ENCODE data around the gene CCL13.

CCL13 gene

DNA sequence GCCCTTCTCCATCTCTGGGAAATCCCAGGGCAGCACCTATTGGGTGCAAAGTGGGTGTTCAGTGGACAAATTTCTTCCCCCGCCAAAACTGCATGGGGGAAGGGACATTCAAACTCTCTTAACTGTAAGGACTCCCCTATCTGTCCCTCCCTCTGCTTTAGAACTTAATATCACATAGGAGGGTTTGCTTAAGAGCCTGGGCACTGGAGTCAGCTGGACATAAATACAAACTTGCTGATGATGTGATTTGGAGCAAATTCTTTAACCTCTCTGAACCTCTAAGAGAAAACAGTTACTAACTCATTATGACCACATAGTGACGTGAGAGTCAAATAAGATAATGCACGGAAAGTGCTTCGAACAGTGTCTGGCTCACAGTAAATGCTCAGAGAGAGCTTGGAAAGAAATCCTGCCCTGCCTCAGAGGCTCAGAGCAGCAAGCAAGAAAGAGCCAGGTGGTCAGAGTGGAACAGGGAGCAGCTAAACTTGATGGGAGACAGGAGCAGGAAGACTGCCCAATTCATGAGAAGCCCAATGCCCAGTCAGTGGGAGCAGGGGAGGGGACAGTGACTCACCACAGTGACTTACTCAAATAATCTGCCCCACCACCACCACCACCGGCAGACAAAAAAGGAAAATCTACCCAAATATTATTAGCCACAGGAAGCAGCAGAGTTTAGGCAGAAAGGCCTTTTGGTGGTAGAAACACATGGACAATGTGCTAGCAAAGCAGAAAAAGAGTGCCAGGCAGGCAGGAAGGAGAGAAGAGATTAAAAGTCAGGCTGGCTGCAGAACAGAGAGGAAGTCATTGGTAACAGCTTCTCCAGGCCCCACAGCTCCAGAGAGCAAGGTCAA, 30.6 kb downstream of the CCL13 start:
- H3K27ac Mint-ChIP-seq = no peak overlapping the region

GRCh38 chr17:34387566-34387965, 31.3 kb downstream of the CCL13 start:
- no peaks in the 10 kb centered on the region for H3K36me3 Mint-ChIP-seq (ENCODE audit: low read depth)
- TF ChIP-seq CTCF (IDR thresholded peaks at IDR 0.05) = no peak
- no peak overlapping the region for H3K4me3 Mint-ChIP-seq
- peaks cover 10% of the 10 kb centered on the region for H3K4me1 Mint-ChIP-seq
- DNase-seq = no peak
- no peaks in the 10 kb centered on the region for H3K9me3 Mint-ChIP-seq
- no peak overlapping the region for H3K27ac Mint-ChIP-seq
- peaks cover 15% of the 10 kb centered on the region for H3K27me3 Mint-ChIP-seq (ENCODE audit: low read depth, poor library complexity)

More for the DNA sequence above, 30.6 kb downstream of the CCL13 start:
- H3K4me1 Mint-ChIP-seq = peaks cover 10% of the 10 kb centered on the region
- DNase-seq = no peak
- H3K9me3 Mint-ChIP-seq = no peaks in the 10 kb centered on the region
- no peak for TF ChIP-seq CTCF (IDR thresholded peaks at IDR 0.05)
- H3K27me3 Mint-ChIP-seq (ENCODE audit: low read depth, poor library complexity) = peaks cover 18% of the 10 kb centered on the region
- no peak overlapping the region for H3K4me3 Mint-ChIP-seq
- no peaks in the 10 kb centered on the region for H3K36me3 Mint-ChIP-seq (ENCODE audit: low read depth)

- Mint-ChIP-seq H3K36me3 (ENCODE audit: low read depth) (no peaks in the 10 kb centered on the region), H3K4me1 (peaks cover 7% of the 10 kb centered on the region), H3K9me3 (no peaks in the 10 kb centered on the region), H3K27ac (no peak overlapping the region), H3K27me3 (ENCODE audit: low read depth, poor library complexity) (peaks cover 14% of the 10 kb centered on the region), H3K4me3 (no peak overlapping the region)
- no peak for DNase-seq
- TF ChIP-seq CTCF (IDR thresholded peaks at IDR 0.05) = no peak
These were observed 33.0 kb downstream of the CCL13 start for GRCh38 chr17:34389126-34389750.

- TF ChIP-seq CTCF (IDR thresholded peaks at IDR 0.05) = no peak
- Mint-ChIP-seq H3K27me3 (ENCODE audit: low read depth, poor library complexity) (peaks cover 10% of the 10 kb centered on the region), H3K36me3 (ENCODE audit: low read depth) (no peaks in the 10 kb centered on the region), H3K4me3 (no peak overlapping the region), H3K27ac (no peak overlapping the region), H3K4me1 (peaks cover 7% of the 10 kb centered on the region), H3K9me3 (no peaks in the 10 kb centered on the region)
- no peak for DNase-seq
These were observed 34.4 kb downstream of the CCL13 start for GRCh38 chr17:34390649-34391048.

DNA sequence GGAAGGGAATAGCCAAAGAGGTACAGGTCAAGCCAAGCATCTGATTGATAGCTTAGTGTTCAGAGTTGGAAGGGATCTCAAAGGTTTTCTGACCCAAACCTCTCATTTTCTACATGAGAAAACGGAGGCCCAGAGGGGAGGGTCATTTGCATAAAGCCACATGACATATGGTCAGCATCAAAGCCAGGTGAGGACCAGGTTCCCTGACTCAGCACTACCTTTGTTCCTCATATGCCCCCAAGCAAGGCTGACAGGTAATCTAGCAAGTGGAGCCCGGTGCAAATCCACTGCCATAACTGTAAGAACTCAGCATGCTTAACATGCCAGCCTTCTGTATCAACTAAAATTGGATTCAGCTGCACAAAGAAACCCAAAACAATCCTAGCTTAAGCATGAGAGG, 35.0 kb downstream of the CCL13 start:
- Mint-ChIP-seq H3K4me3 (no peak overlapping the region), H3K36me3 (ENCODE audit: low read depth) (no peaks in the 10 kb centered on the region), H3K27me3 (ENCODE audit: low read depth, poor library complexity) (peaks cover 7% of the 10 kb centered on the region), H3K4me1 (peaks cover 7% of the 10 kb centered on the region), H3K9me3 (no peaks in the 10 kb centered on the region), H3K27ac (no peak overlapping the region)
- DNase-seq = no peak
- TF ChIP-seq CTCF (IDR thresholded peaks at IDR 0.05) = no peak
